H9 (cell line): ENCODE data around the gene ARHGAP10. TPM values are rescaled to one million over a fixed set of nuclear protein-coding genes. Genes with fewer than 3 reads are reported as not detected.

Experiments used
- DNase-seq: peaks from one replicate; pipeline ENCODE4 v3.0.0-alpha.2; 2017
- H2AFZ ChIP-seq: one replicate; pipeline ENCODE4 v1.6.1; 2013; ENCODE audit warnings: mild to moderate bottlenecking, low read length, control low read depth, moderate library complexity
- H2AK5ac ChIP-seq: 2 replicates; pipeline ENCODE4 v1.6.1; 2013; ENCODE audit warnings: low read length, control low read depth, mixed read lengths; ENCODE audit not compliant: insufficient read length
- H2BK120ac ChIP-seq: one replicate; pipeline ENCODE4 v1.6.1; 2013; ENCODE audit warnings: low read depth, mild to moderate bottlenecking, low read length, control low read depth, inconsistent platforms; ENCODE audit not compliant: poor library complexity, severe bottlenecking
- H2BK12ac ChIP-seq: 2 replicates; pipeline ENCODE4 v1.6.1; 2013; ENCODE audit warnings: low read length, control low read depth, mixed read lengths, low read depth; ENCODE audit not compliant: insufficient read length
- H2BK15ac ChIP-seq: 2 replicates; pipeline ENCODE4 v1.6.1; 2013; ENCODE audit warnings: low read depth, low read length, control low read depth
- H2BK20ac ChIP-seq: one replicate; pipeline ENCODE4 v1.6.1; 2013; ENCODE audit warnings: low read depth, mild to moderate bottlenecking, low read length, control low read depth, inconsistent platforms; ENCODE audit not compliant: poor library complexity, severe bottlenecking
- H2BK5ac ChIP-seq: 2 replicates; pipeline ENCODE4 v1.6.1; 2013; ENCODE audit warnings: low read length, control low read depth, mixed read lengths; ENCODE audit not compliant: insufficient read length
- H3K14ac ChIP-seq: 2 replicates; pipeline ENCODE4 v1.6.1; 2013; ENCODE audit warnings: low read length, control low read depth; ENCODE audit not compliant: insufficient read depth
- H3K18ac ChIP-seq: 2 replicates; pipeline ENCODE4 v1.6.1; 2013; ENCODE audit warnings: low read depth, mild to moderate bottlenecking, mixed read lengths, low read length, control low read depth; ENCODE audit not compliant: insufficient read length
- H3K23ac ChIP-seq: 2 replicates; pipeline ENCODE4 v1.6.1; 2013; ENCODE audit warnings: low read length, control low read depth, mixed read lengths, low read depth; ENCODE audit not compliant: insufficient read length
- H3K23me2 ChIP-seq: 2 replicates; pipeline ENCODE4 v1.6.1; 2013; ENCODE audit warnings: low read depth, mild to moderate bottlenecking, mixed read lengths, low read length, control low read depth; ENCODE audit not compliant: insufficient read length, poor library complexity, severe bottlenecking
- H3K27ac ChIP-seq: 2 replicates; pipeline ENCODE4 v1.5.1; 2013; ENCODE audit warnings: low read length, control low read depth, mixed read lengths, low read depth; ENCODE audit not compliant: insufficient read length
- H3K27me3 ChIP-seq: 2 replicates; pipeline ENCODE4 v1.6.1; 2013; ENCODE audit warnings: low read length, control low read depth, inconsistent platforms; ENCODE audit not compliant: insufficient read depth
- H3K4ac ChIP-seq: 2 replicates; pipeline ENCODE4 v1.6.1; 2013; ENCODE audit warnings: low read depth, mild to moderate bottlenecking, control low read depth, inconsistent platforms, low read length, moderate library complexity
- H3K4me1 ChIP-seq: 2 replicates; pipeline ENCODE4 v1.6.1; 2013; ENCODE audit warnings: low read length, control low read depth, inconsistent platforms; ENCODE audit not compliant: insufficient read depth
- H3K4me2 ChIP-seq: 2 replicates; pipeline ENCODE4 v1.6.1; 2013; ENCODE audit warnings: low read length, control low read depth, mixed read lengths; ENCODE audit not compliant: insufficient read length, insufficient read depth
- H3K56ac ChIP-seq: 2 replicates; pipeline ENCODE4 v1.6.1; 2013; ENCODE audit warnings: low read depth, mild to moderate bottlenecking, mixed read lengths, low read length, control low read depth; ENCODE audit not compliant: insufficient read length
- H3K79me1 ChIP-seq: 2 replicates; pipeline ENCODE4 v1.6.1; 2013; ENCODE audit warnings: low read depth, mild to moderate bottlenecking, moderate library complexity, low read length, control low read depth, inconsistent platforms; ENCODE audit not compliant: insufficient read depth, poor library complexity, severe bottlenecking
- H3K79me2 ChIP-seq: 2 replicates; pipeline ENCODE4 v1.6.1; 2013; ENCODE audit warnings: low read length, control low read depth, inconsistent platforms; ENCODE audit not compliant: insufficient read depth
- H3K9ac ChIP-seq: 2 replicates; pipeline ENCODE4 v1.6.1; 2013; ENCODE audit warnings: low read length, control low read depth, mixed read lengths; ENCODE audit not compliant: insufficient read length; ENCODE audit errors: extremely low read depth
- H3K9me3 ChIP-seq: one replicate; pipeline ENCODE4 v1.6.1; 2013; ENCODE audit warnings: low read depth, low read length, inconsistent platforms; ENCODE audit not compliant: control insufficient read depth
- H3T11ph ChIP-seq: one replicate; pipeline ENCODE4 v1.6.1; 2013; ENCODE audit warnings: mild to moderate bottlenecking, low read length, control low read depth, inconsistent platforms
- H4K20me1 ChIP-seq: one replicate; pipeline ENCODE4 v1.6.1; 2013; ENCODE audit not compliant: control insufficient read depth, insufficient read length, insufficient read depth
- H4K5ac ChIP-seq: 2 replicates; pipeline ENCODE4 v1.6.1; 2013; ENCODE audit warnings: low read depth, mild to moderate bottlenecking, mixed read lengths, low read length, control low read depth; ENCODE audit not compliant: insufficient read length
- H4K8ac ChIP-seq: replicated peaks from 2 replicates; pipeline ENCODE4 v1.6.1; 2013; ENCODE audit warnings: low read length, control low read depth, mixed read lengths, low read depth; ENCODE audit not compliant: insufficient read length
- H4K91ac ChIP-seq: 2 replicates; pipeline ENCODE4 v1.6.1; 2013; ENCODE audit warnings: low read depth, mild to moderate bottlenecking, moderate library complexity, mixed read lengths, low read length, control low read depth; ENCODE audit not compliant: insufficient read length
- H3K27ac Mint-ChIP-seq, 3 experiments: 2 replicates in 2 of 3; 3 replicates in 1 of 3; pipeline ENCODE4 v1.8.0; 2020 to 2021; ENCODE audit warnings: mixed read lengths in 3 of 3, mild to moderate bottlenecking in 1 of 3, moderate library complexity in 1 of 3
- H3K27me3 Mint-ChIP-seq: 2 replicates; pipeline ENCODE4 v1.8.0; 2021; ENCODE audit warnings: low read depth, mild to moderate bottlenecking, moderate library complexity, mixed read lengths
- H3K36me3 Mint-ChIP-seq, 3 experiments: 2 replicates in 2 of 3; 3 replicates in 1 of 3; pipeline ENCODE4 v1.8.0; 2020 to 2021; ENCODE audit warnings: low read depth in 3 of 3, mixed read lengths in 3 of 3; ENCODE audit not compliant: insufficient read depth in 1 of 3
- H3K4me1 Mint-ChIP-seq, 2 experiments: 2 replicates each; pipeline ENCODE4 v1.8.0; 2020; ENCODE audit warnings: mixed read lengths in 2 of 2
- H3K4me3 Mint-ChIP-seq, 2 experiments: 2 replicates in 1 of 2; 3 replicates in 1 of 2; pipeline ENCODE4 v1.8.0; 2020 to 2021; ENCODE audit warnings: mild to moderate bottlenecking in 2 of 2, mixed read lengths in 2 of 2, moderate library complexity in 1 of 2
- H3K9me3 Mint-ChIP-seq, 2 experiments: 2 replicates in 1 of 2; 3 replicates in 1 of 2; pipeline ENCODE4 v1.8.0; 2020; ENCODE audit warnings: mild to moderate bottlenecking in 2 of 2, mixed read lengths in 2 of 2, moderate library complexity in 1 of 2
- WGBS: extraction: QIAGEN DNeasy Blood & Tissue Kit; methylation state at CpG from one replicate; pipeline ENCODE4 v1.1.7; 2013; ENCODE audit warnings: missing lambda C conversion rate, low lambda C conversion rate, mixed read lengths; ENCODE audit not compliant: insufficient read length; ENCODE audit errors: extremely low coverage; 5-methylcytosine and 5-hydroxymethylcytosine counted together
- total RNA-seq: library from RNA; stranded (reverse); gene quantifications from 2 replicates; pipeline ENCODE4 v1.2.1, GENCODE V29; 2021
- TF ChIP-seq, protein P1 (sequence below): fragments of 200-600 bp; sonication (generic); conservative IDR thresholded peaks from 3 replicates; pipeline ENCODE4 v1.8.0; 2021; ENCODE audit warnings: antibody characterized with exemption, mild to moderate bottlenecking

Gene ARHGAP10
- total RNA-seq, 1 experiment from 2014 or later = 7.8 TPM

DNA sequence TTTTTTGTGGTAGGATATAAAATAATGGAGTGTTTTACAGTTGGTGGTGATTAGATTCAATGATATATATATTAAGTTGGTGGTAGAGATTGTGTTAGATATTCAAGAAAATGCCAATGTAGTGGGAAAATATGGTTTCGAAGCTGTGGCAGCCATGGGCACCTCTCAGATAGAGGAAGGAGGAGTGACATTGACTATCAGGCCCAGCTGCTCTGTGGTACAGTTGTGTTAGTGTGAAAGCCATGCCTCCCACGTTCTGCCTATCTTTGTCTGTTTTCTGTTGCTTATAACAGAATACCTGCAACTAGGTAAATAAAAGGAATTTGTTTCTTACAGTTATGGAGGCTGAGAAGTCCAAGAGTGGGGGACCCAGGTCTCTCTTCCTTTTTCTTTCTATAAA lies 101.9 kb downstream of the ARHGAP10 start:
- Mint-ChIP-seq H3K4me3 (no peak overlapping the region), H3K36me3 (no peaks in the 10 kb centered on the region), H3K27me3 (peaks cover 1% of the 10 kb centered on the region; the same call in 1 of the 2 replicates), H3K4me1 (peaks cover 34 to 36% of the 10 kb centered on the region in 2 experiments), H3K9me3 (peaks cover 0 to 3% of the 10 kb centered on the region in 2 experiments; a peak in 1 of 5 replicates), H3K27ac (no peak overlapping the region)
- H2BK20ac ChIP-seq = no peak overlapping the region
- no peaks in the 10 kb centered on the region for H3K4me1 ChIP-seq
- no peaks in the 10 kb centered on the region for H4K20me1 ChIP-seq
- H3K4ac ChIP-seq = no peak overlapping the region
- no peak overlapping the region for H4K8ac ChIP-seq
- H3K9me3 ChIP-seq = no peaks in the 10 kb centered on the region
- no peak overlapping the region for H4K5ac ChIP-seq
- TF ChIP-seq, protein P1, sequence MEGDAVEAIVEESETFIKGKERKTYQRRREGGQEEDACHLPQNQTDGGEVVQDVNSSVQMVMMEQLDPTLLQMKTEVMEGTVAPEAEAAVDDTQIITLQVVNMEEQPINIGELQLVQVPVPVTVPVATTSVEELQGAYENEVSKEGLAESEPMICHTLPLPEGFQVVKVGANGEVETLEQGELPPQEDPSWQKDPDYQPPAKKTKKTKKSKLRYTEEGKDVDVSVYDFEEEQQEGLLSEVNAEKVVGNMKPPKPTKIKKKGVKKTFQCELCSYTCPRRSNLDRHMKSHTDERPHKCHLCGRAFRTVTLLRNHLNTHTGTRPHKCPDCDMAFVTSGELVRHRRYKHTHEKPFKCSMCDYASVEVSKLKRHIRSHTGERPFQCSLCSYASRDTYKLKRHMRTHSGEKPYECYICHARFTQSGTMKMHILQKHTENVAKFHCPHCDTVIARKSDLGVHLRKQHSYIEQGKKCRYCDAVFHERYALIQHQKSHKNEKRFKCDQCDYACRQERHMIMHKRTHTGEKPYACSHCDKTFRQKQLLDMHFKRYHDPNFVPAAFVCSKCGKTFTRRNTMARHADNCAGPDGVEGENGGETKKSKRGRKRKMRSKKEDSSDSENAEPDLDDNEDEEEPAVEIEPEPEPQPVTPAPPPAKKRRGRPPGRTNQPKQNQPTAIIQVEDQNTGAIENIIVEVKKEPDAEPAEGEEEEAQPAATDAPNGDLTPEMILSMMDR = no peak
- H2AFZ ChIP-seq = no peak overlapping the region
- no peaks in the 10 kb centered on the region for H3K27me3 ChIP-seq
- no peak overlapping the region for H2BK5ac ChIP-seq
- no peak overlapping the region for H2BK15ac ChIP-seq
- H3K79me2 ChIP-seq = no peaks in the 10 kb centered on the region
- no peak overlapping the region for H3T11ph ChIP-seq
- H3K4me2 ChIP-seq = no peak overlapping the region
- no peak overlapping the region for H3K23ac ChIP-seq
- H3K56ac ChIP-seq = no peak overlapping the region
- H3K18ac ChIP-seq = no peak overlapping the region
- no peak overlapping the region for H4K91ac ChIP-seq
- 100% methylated on average over 1 of the region's 2 CpGs for WGBS
- H3K23me2 ChIP-seq = no peaks in the 10 kb centered on the region
- H3K27ac ChIP-seq = no peak overlapping the region
- no peak overlapping the region for H2AK5ac ChIP-seq
- no peaks in the 10 kb centered on the region for H3K79me1 ChIP-seq
- H2BK120ac ChIP-seq = no peak overlapping the region
- no peak overlapping the region for H3K9ac ChIP-seq
- DNase-seq = no peak
- no peak overlapping the region for H3K14ac ChIP-seq
- no peak overlapping the region for H2BK12ac ChIP-seq
